T47D (cell line): Measurements from ENCODE around the gene PNMA8A.
"Not testable (repeated sequence)": the region's sequence is repeated elsewhere in the genome, so short reads cannot be mapped to it uniquely, and the experiment has no call there.

ENCODE experiments used
- DNase-seq, 2 experiments: peaks; one replicate each; pipeline versions ENCODE4 v3.0.0 to v3.0.0-alpha.2; 2011 to 2012; ENCODE audit warnings: low read depth in 1 of 2, low spot score in 1 of 2
- JUND ChIP-seq: IDR thresholded peaks from 2 replicates; pipeline ENCODE4 v1.6.1; 2012; ENCODE audit warnings: low read depth
- in situ Hi-C: cut with HindIII; loops from 2 replicates; pipeline ENCODE4 v1.10.0; 2016; ENCODE audit warnings: low sequenced_read_pairs, low pct_unique_long_range_greater_than_20kb

The PNMA8A gene, protein sequence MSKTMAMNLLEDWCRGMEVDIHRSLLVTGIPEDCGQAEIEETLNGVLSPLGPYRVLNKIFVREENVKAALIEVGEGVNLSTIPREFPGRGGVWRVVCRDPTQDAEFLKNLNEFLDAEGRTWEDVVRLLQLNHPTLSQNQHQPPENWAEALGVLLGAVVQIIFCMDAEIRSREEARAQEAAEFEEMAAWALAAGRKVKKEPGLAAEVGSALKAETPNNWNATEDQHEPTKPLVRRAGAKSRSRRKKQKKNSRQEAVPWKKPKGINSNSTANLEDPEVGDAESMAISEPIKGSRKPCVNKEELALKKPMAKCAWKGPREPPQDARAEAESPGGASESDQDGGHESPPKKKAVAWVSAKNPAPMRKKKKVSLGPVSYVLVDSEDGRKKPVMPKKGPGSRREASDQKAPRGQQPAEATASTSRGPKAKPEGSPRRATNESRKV

DNA sequence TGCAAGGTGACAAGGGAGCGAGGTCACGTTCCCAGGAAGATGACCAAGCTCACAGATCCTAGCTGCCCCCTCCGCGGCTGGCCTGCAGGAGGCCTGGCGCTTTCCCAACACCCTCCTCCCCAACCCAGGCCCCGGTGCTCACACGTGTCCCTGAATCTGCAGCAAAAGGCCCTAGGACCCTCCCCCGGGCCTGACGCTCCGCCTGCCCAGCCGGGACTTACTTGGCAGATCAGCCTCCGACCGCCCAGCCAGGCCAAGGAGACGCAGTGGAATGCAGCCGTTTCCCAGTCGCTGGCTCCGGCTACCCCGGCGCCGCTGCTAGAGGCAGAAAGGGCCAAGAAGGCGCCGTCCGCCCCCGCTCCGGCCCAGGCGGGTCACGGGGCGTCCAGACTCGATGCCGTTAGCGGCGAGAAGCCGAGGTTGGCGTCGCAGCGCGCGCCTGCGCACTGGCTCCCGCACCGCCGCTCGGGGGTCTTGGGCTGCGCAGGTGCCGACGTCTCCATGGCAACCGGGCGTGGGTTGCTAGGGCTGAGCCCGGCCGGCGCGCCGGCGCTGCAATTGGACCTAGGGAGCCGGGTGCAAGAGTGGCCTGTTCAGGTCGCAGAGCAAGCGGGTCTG, at the start of gene PNMA8A:
Gene PNMA8A (minus strand): TSS at position 448 of the 618 bp plus-strand sequence. CDS start 528 bp downstream, outside the sequence.
- TF ChIP-seq JUND = no peak
- in situ Hi-C loops = no loop called here
- no peak for DNase-seq

DNA sequence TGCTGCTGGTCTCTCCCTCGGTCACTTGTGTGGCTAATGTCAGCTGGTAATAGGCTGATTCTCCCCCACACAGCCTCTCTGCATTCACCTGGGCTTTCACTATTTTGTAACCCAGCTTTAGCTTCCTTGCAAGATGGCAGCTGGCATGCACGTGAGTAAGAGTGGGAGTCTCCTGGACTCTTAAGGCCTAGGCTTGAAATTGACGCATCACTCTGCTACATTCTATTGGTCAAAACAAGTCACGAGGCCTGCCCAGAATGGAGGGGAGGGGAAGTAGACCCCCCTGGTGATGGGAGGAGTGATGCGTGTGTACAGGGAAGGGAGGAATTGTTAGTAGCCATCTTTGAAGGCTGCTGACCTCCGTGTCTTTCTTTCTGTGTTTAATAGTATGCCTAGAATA, 49.3 kb upstream of the PNMA8A start:
- DNase-seq = no peak
- in situ Hi-C loops = no loop called here
- TF ChIP-seq JUND = no peak

DNA sequence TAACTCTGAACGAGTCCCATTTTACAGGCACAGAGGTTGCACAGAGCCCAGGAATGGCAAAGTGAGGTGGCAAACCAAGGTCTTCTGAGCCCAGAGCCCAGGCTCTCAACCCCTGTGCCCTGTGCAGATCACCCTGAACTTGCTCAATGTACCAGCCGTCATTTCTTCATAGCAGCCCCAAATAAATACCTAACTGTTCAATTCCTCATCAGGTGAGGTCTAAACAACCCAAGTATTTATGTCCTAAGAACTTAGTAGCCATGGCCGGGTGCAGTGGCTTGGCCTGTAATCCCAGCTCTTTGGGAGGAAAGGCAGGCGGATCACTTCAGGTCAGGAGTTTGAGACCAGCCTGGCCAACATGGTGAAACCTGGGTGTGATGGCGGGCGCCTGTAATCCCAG, 46.1 kb upstream of the PNMA8A start:
- no peak for DNase-seq
- in situ Hi-C loops = no loop called here
- TF ChIP-seq JUND = no peak

DNA sequence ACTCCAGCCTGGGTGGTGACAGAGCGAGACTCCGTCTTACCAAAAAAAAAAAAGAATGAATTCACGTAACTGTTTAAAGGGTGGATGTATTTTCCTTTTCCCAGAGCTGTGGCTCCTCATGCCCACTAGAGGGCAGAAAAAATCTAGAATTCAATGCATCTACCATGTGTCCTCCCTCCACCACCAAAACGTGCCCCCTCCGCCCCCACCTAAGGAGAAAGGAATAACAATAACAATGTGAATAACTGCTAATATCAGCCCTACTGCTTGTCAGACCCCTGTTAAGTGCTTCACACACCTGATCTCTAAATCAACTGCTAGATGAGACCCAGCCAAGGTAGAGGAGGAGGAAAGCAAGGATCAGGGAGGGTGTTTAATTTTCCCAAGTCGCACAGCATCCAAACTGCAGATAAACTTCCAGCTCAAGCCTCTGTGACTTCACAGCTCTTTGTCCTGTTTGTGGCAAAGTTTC, 44.6 kb upstream of the PNMA8A start:
- in situ Hi-C loops = no loop called here
- peak in 1 of 2 experiments; percentile 45 for DNase-seq
- TF ChIP-seq JUND = no peak

DNA sequence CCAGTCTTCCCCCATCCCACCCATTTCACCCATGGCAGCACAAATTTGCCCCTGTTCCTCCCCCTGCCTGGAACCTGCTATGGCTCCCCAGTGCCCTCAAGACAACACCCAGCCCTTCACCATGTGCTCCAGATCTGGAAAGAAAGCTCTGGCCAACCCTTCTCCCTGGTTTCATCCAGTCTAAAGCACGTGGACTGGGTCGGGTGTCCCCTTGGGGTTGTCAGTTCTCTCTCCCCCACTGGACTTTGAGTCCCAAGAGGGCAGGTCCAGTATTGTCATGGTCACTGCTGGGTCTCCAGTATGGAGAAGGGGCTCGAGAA, 43.9 kb upstream of the PNMA8A start:
- TF ChIP-seq JUND = no peak
- in situ Hi-C loops = no loop called here
- DNase-seq = no peak

DNA sequence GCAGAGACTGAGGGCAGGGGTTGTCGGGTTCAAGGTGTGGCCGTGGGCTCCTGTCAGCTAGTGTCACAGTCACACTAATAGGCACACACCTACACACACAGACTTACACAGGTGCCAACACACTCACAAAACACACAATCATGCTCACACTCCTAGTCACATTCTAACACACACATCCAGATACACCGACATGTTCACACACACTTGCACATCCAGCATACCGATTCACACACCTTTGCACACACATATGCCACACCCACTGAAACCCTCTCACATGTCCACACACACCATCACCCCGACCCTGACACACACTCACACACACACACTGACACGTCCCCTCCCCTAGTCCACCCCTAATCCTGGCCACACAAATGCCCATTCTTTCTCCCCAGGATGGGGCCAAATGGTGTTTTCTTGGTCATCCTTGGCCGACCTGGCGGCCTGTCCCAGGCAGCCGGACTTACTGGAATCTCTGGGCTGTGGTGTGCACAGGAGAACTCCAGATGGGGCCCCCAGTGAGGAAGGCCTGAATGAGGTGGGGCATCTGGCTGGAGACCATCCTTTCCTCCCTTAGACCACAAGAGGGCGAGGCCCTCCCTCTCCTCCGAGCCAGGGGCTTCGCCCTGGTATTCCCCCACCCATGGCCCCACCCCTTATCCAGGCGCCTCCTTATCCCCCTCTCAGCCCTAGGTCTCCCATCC, 43.4 kb upstream of the PNMA8A start:
- TF ChIP-seq JUND = no peak
- DNase-seq = no peak
- in situ Hi-C loops = no loop called here

DNA sequence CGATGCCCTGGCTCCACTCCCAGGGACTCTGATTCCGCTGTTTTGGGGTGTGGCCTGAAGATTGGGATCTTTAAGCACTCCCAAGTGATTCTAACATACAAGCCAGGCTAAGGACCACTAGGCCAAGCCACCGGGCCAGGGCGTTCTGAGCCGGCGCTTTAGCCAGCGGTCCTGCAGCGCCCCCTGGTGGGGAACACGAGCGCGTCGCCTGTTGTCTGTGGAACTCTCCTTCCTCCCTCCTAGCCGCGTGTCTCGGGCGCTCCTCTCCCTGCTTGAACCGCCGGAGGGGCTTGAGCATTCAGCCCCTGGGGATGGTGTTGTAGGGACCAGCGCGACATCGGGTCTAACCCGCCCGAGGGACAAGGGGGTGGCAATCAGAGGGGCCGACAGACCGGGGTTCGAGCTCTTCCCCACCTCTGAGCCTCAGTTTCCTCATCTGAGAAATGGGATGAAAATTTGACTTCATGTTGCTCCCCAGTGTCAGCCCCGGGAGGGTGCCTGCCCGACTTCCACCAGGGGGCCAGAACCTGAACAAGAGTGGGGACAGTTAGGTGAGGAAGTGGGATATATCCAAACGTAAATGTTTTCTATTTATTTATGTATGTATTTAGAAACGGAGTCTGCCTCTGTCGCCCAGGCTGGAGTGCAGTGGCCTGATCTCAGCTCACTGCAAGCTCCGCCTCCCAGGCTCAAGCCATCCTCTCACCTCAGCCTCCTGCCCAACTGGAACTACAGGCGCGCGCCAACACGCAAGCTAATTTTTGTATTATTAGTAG, 42.3 kb upstream of the PNMA8A start:
- no peak for TF ChIP-seq JUND
- DNase-seq = peak; percentile 52 to 68
- in situ Hi-C loops = no loop called here

DNA sequence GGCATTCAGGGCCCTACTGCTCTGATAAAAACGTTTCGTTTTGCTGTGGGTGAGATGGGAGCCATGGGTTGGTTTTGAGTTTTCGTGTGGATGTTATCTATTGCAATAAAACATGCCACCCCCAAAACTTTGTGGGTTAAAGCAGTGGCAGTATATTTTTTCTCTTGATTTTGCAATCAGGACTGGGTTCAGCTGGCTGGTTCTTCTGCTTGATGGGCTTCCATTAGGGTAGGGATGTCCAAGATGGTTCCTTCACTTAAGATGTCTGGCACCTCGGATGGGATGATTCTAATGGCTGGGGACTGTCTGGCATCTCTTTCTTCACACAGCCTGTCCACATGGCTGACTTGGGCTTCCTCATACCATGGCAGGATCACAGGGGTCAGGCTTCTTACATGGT, 39.9 kb upstream of the PNMA8A start:
- no peak for DNase-seq
- no peak for TF ChIP-seq JUND
- in situ Hi-C loops = no loop called here

DNA sequence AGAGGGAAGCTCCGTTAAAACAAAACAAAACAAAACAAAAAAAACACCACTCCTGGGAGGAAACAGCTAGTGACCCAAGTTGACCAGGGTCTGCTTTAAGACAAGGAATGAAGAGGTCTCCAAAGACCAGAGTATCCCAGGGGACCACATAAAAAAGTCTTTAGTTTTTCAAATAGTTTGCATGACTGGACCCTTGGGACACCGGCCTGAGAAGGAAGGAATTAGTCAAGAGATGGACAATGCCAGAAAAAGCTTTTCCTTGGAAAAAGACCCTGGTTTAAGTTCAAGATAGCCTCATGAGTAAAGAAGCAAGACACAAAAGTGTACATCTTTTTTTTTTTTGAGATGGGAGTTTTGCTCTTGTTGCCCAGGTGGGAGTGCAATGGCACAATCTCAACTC, 36.8 kb upstream of the PNMA8A start:
- in situ Hi-C loops = no loop called here
- no peak for DNase-seq
- no peak for TF ChIP-seq JUND

DNA sequence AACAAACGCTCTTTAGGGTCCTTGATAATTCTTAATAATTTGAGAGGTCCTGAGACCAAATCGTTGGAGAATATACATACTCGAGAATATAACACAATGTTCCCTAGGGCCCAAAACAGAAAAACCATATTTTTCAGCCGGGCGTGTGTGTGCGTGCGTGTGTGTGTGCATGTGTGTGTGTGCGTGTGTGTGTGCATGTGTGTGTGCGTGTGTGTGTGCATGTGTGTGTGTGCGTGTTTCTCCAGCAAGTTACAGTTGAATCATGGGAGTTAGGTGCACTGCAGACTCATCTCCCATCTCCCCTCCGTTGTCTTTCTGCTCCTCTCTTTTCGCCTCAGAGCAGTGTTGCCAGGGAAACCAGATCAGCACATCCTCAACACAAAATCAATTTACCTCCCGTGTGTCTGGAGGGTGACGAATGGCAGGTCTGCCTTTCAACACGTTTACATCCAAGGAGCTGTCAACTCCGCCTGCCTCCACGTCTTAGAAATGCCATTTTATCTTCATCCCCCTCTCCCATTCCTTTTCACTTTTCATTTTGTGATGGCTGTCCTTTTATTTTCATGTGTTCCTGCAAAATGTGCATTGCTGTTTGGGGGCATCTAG, 32.6 kb upstream of the PNMA8A start:
- in situ Hi-C loops = no loop called here
- DNase-seq = no peak
- TF ChIP-seq JUND = no peak

DNA sequence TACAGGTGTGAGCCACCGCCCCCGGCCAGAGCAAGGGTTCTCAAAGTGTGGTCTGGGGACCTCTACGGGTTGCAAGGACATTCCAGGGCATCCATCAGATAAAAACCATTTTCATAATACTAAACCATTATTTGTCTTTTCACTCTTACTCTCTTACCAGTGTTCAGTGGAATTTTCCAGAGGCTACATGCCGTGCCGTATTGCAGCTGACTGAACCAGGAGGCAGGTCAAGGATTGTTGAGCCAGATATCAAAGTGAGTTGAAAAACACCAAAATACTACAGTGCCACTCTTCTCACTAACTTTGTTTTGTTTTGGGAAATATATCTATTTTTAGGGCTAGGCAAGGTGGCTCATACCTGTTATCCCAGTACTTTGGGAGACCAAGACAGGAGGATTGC, 31.5 kb upstream of the PNMA8A start:
- no peak for TF ChIP-seq JUND
- in situ Hi-C loops = no loop called here
- no peak for DNase-seq

DNA sequence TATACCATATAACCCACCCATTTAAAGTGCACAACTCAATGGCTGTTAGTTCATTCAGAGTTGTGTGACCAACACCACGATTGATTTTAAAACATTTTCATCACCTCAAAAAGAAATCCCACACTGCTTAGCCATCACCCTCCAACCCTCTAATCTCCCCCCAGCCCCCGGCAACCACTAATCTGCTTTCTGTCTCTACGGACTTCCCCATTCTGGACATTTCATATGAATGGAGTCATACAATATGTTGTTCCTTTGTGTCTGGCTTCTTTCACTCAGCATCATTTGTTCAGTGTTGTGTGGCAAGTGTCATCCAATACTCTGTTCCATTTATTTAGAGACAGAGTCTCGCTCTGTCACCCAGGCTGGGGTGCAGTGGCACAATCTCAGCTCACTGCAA, 28.3 kb upstream of the PNMA8A start:
- in situ Hi-C loops = no loop called here
- TF ChIP-seq JUND = no peak
- no peak for DNase-seq

DNA sequence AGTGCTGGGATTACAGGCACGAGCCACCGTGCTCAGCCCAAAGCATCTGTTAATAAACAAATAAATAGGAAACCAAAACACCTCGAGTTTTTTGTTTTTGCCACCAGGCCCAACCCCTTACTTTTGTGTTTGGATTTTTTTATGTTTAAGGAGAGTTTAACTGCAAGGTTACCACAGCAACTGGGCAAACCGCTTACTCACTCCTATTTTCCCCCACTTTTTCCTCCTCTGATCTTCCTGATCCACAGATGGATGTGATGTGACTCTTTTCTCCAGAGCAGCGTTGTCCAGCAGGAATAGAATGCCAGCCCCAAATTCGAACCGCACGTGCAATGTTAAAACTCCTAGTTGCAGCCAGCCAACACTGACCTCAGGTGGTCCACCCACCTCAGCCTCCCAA, 26.4 kb upstream of the PNMA8A start:
- DNase-seq = no peak
- in situ Hi-C loops = no loop called here
- no peak for TF ChIP-seq JUND

DNA sequence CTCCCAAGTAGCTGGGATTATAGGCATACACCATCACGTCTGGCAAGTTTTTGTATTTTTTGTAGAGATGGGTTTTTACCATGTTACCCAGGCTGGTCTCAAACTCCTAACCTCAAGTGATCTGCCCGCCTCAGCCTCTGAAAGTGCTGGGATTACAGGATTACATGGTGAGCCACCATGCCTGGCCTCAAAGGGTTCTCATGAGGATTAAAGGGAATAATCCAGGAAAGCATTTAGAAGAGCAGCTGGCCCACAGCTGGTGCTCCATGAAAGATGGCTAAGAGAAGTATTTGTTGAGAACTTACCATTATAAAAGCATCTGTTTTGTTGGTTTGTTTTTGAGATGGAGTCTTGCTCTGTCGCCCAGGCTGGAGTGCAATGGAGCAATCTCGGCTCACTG, 25.5 kb upstream of the PNMA8A start:
- in situ Hi-C loops, DNase-seq: not testable (repeated sequence)
